Fibroblast of lung (primary cell): ENCODE results near the gene RACGAP1. TPM values are rescaled to one million over a fixed set of nuclear protein-coding genes. Genes with fewer than 3 reads are reported as not detected.

Experiments
- DNase-seq, 2 donors: peaks; one replicate each; pipeline versions ENCODE4 v3.0.0 to v3.0.0-alpha.2; 2010; ENCODE audit warnings: low read depth in 2 of 2
- H2AFZ ChIP-seq: 2 replicates; pipeline ENCODE4 v1.5.1; 2012; ENCODE audit warnings: low read length, control low read depth, inconsistent platforms
- H3K27ac ChIP-seq: 2 replicates; pipeline ENCODE4 v1.5.1; 2011; ENCODE audit warnings: low read length, control low read depth; ENCODE audit not compliant: insufficient read depth
- H3K27me3 ChIP-seq: 2 replicates; pipeline ENCODE4 v1.5.1; 2011; ENCODE audit warnings: mild to moderate bottlenecking, low read length; ENCODE audit not compliant: control insufficient read depth, insufficient read depth
- H3K36me3 ChIP-seq: 2 replicates; pipeline ENCODE4 v1.5.1; 2011; ENCODE audit warnings: low read length; ENCODE audit not compliant: control insufficient read depth, insufficient read depth
- H3K4me1 ChIP-seq: 2 replicates; pipeline ENCODE4 v1.5.1; 2011; ENCODE audit warnings: low read length; ENCODE audit not compliant: control insufficient read depth, insufficient read depth; ENCODE audit errors: extremely low read depth
- H3K4me2 ChIP-seq: 2 replicates; pipeline ENCODE4 v1.5.1; 2011; ENCODE audit warnings: low read length, control low read depth; ENCODE audit not compliant: insufficient read depth; ENCODE audit errors: extremely low read depth
- H3K4me3 ChIP-seq, 4 experiments: fragments of 200-600 bp in 1 of 4; sonication (generic) in 1 of 4; replicated peaks in 1 of 4; 2 replicates each; pipeline ENCODE4 v1.5.1; 2011 to 2016; ENCODE audit warnings: low read length in 4 of 4, low read depth in 3 of 4, mild to moderate bottlenecking in 3 of 4, control low read depth in 2 of 4, inconsistent platforms in 1 of 4, mixed read lengths in 1 of 4; ENCODE audit not compliant: insufficient read depth in 1 of 4; ENCODE audit errors: control extremely low read depth in 1 of 4
- H3K79me2 ChIP-seq: 2 replicates; pipeline ENCODE4 v1.5.1; 2012; ENCODE audit warnings: mild to moderate bottlenecking, low read length, inconsistent platforms; ENCODE audit not compliant: control insufficient read depth, insufficient read depth
- H3K9ac ChIP-seq: 2 replicates; pipeline ENCODE4 v1.5.1; 2011; ENCODE audit warnings: mild to moderate bottlenecking, low read length, control low read depth; ENCODE audit not compliant: insufficient read depth
- H3K9me3 ChIP-seq: 2 replicates; pipeline ENCODE4 v1.5.1; 2012; ENCODE audit warnings: low read depth, low read length; ENCODE audit not compliant: control insufficient read depth, insufficient read depth
- H4K20me1 ChIP-seq: 2 replicates; pipeline ENCODE4 v1.5.1; 2011; ENCODE audit warnings: low read length; ENCODE audit not compliant: control insufficient read depth, insufficient read depth; ENCODE audit errors: extremely low read depth
- CTCF ChIP-seq, 2 donors: IDR thresholded peaks in 1 of 2; conservative IDR thresholded peaks in 1 of 2; 1 replicate in 1 of 2; 2 replicates in 1 of 2; pipeline ENCODE4 v1.5.1; 2011 to 2012; ENCODE audit warnings: low read length in 2 of 2, control low read depth in 1 of 2, inconsistent platforms in 1 of 2, low read depth in 1 of 2, mild to moderate bottlenecking in 1 of 2
- EZH2 ChIP-seq: IDR thresholded peaks from 2 replicates; pipeline ENCODE4 v1.5.1; 2012; ENCODE audit warnings: low read length, control low read depth, mild to moderate bottlenecking; ENCODE audit errors: missing control alignments
- polyA plus RNA-seq, 2 donors: library from polyadenylated mRNA; depleted of rRNA in 1 of 2; stranded (reverse) in 1 of 2; unstranded in 1 of 2; fragments of >200 nt; gene quantifications; 2 replicates each; pipeline ENCODE4 v1.2.1, GENCODE V29; 2011 to 2012; ENCODE audit warnings: missing spikeins in 1 of 2
- total RNA-seq: library from RNA; depleted of rRNA; stranded (reverse); fragments of >200 nt; gene quantifications from 2 replicates; pipeline ENCODE4 v1.2.1, GENCODE V29; 2014

Gene RACGAP1
- total and polyA plus RNA-seq, 2 donors (not counting 1 experiment from before 2014, with no cell fraction given): 22.9 to 38.1 TPM

- Histone ChIP-seq H3K4me2 (no peak overlapping the region), H3K4me1 (peaks cover 5% of the 10 kb centered on the region), H4K20me1 (no peaks in the 10 kb centered on the region), H3K27me3 (peaks cover 36% of the 10 kb centered on the region), H3K9ac (no peak overlapping the region), H3K4me3 (no peak overlapping the region), H3K27ac (no peak overlapping the region), H3K9me3 (no peaks in the 10 kb centered on the region), H2AFZ (no peak overlapping the region), H3K36me3 (no peaks in the 10 kb centered on the region), H3K79me2 (no peaks in the 10 kb centered on the region)
- no peak for DNase-seq
- TF ChIP-seq CTCF (conservative IDR thresholded peaks at IDR 0.05 in 1 of 2, IDR thresholded peaks at IDR 0.05 in 1 of 2; ENCODE audit: low read depth in 1 of 2, low read length in 2 of 2) (no peak), EZH2 (no peak)
Measured at GRCh38 chr12:50052544-50052943, 27.2 kb upstream of the RACGAP1 start.

GRCh38 chr12:50051101-50051806 lies 26.0 kb upstream of the RACGAP1 start:
- no peaks in the 10 kb centered on the region for H3K36me3 ChIP-seq
- H3K27ac ChIP-seq: no peak overlapping the region
- H3K27me3 ChIP-seq: peaks cover 33% of the 10 kb centered on the region
- no peak overlapping the region for H3K4me2 ChIP-seq
- no peaks in the 10 kb centered on the region for H4K20me1 ChIP-seq
- H2AFZ ChIP-seq: no peak overlapping the region
- TF ChIP-seq CTCF (conservative IDR thresholded peaks at IDR 0.05 in 1 of 2, IDR thresholded peaks at IDR 0.05 in 1 of 2; ENCODE audit: low read depth in 1 of 2, low read length in 2 of 2) (no peak), EZH2 (peak; percentile 50)
- no peak for DNase-seq
- H3K9me3 ChIP-seq: no peaks in the 10 kb centered on the region
- no peaks in the 10 kb centered on the region for H3K4me1 ChIP-seq
- no peak overlapping the region for H3K4me3 ChIP-seq
- H3K79me2 ChIP-seq: no peaks in the 10 kb centered on the region
- H3K9ac ChIP-seq: no peak overlapping the region

GRCh38 chr12:50050410-50051098 lies 25.3 kb upstream of the RACGAP1 start:
- no peaks in the 10 kb centered on the region for H3K4me1 ChIP-seq
- H3K27ac ChIP-seq: no peak overlapping the region
- peak; percentile 60 to 82 for DNase-seq
- H3K79me2 ChIP-seq: no peaks in the 10 kb centered on the region
- H3K9me3 ChIP-seq: no peaks in the 10 kb centered on the region
- no peaks in the 10 kb centered on the region for H3K36me3 ChIP-seq
- peaks cover 33% of the 10 kb centered on the region for H3K27me3 ChIP-seq
- no peaks in the 10 kb centered on the region for H4K20me1 ChIP-seq
- no peak overlapping the region for H3K9ac ChIP-seq
- H3K4me2 ChIP-seq: peak overlapping the region; percentile 75
- H2AFZ ChIP-seq: peak overlapping the region; percentile 62
- peak overlapping the region in 3 of 4 experiments; percentile 9 to 36 (median 19) for H3K4me3 ChIP-seq
- peak; percentile 56 for TF ChIP-seq EZH2
- TF ChIP-seq CTCF (conservative IDR thresholded peaks at IDR 0.05 in 1 of 2, IDR thresholded peaks at IDR 0.05 in 1 of 2; ENCODE audit: low read depth in 1 of 2, low read length in 2 of 2): no peak
